ENCODE measurements around the gene PGAM1.

PGAM1 gene

GRCh38 chr10:97381626-97382025 lies 44.4 kb upstream of the PGAM1 start:
- H4K20me1 ChIP-seq (ENCODE audit: insufficient read depth) = no peaks in the 10 kb centered on the region
- TF ChIP-seq CTCF (conservative IDR thresholded peaks at IDR 0.05; ENCODE audit: low read depth, low read length) = no peak
- H3K4me2 ChIP-seq = no peak overlapping the region
- H3K9ac ChIP-seq = no peak overlapping the region
- no peaks in the 10 kb centered on the region for H3K79me2 ChIP-seq (ENCODE audit: insufficient read depth, low read depth)
- no peak overlapping the region for H2AFZ ChIP-seq (ENCODE audit: low read depth)
- H3K27ac ChIP-seq = no peak overlapping the region
- H3K4me1 ChIP-seq (ENCODE audit: low read depth, poor library complexity, severe bottlenecking) = no peaks in the 10 kb centered on the region
- H3K4me3 ChIP-seq (IDR thresholded peaks at IDR 0.05; ENCODE audit: insufficient read depth, low read depth, low read length) = no peak overlapping the region
- no peaks in the 10 kb centered on the region for H3K27me3 ChIP-seq (ENCODE audit: insufficient read depth, low read depth)
- H3K36me3 ChIP-seq (ENCODE audit: insufficient read depth) = no peaks in the 10 kb centered on the region

GRCh38 chr10:97383159-97383558 lies 42.8 kb upstream of the PGAM1 start:
- Histone ChIP-seq H3K79me2 (ENCODE audit: insufficient read depth, low read depth) (no peaks in the 10 kb centered on the region), H3K4me1 (ENCODE audit: low read depth, poor library complexity, severe bottlenecking) (no peaks in the 10 kb centered on the region), H3K36me3 (ENCODE audit: insufficient read depth) (no peaks in the 10 kb centered on the region; the same call in 1 of the 2 replicates), H3K4me3 (IDR thresholded peaks at IDR 0.05; ENCODE audit: insufficient read depth, low read depth, low read length) (no peak overlapping the region), H2AFZ (ENCODE audit: low read depth) (no peak overlapping the region), H4K20me1 (ENCODE audit: insufficient read depth) (no peaks in the 10 kb centered on the region), H3K9ac (no peak overlapping the region), H3K27me3 (ENCODE audit: insufficient read depth, low read depth) (no peaks in the 10 kb centered on the region), H3K27ac (no peak overlapping the region), H3K4me2 (no peak overlapping the region)
- TF ChIP-seq CTCF (conservative IDR thresholded peaks at IDR 0.05; ENCODE audit: low read depth, low read length) = no peak

GRCh38 chr10:97384156-97384555 lies 41.8 kb upstream of the PGAM1 start:
- H3K9ac ChIP-seq = no peak overlapping the region
- H3K4me2 ChIP-seq = no peak overlapping the region
- TF ChIP-seq CTCF (conservative IDR thresholded peaks at IDR 0.05; ENCODE audit: low read depth, low read length) = no peak
- no peaks in the 10 kb centered on the region; the same call in 1 of the 2 replicates for H3K36me3 ChIP-seq (ENCODE audit: insufficient read depth)
- H3K27ac ChIP-seq = no peak overlapping the region
- no peak overlapping the region for H3K4me3 ChIP-seq (IDR thresholded peaks at IDR 0.05; ENCODE audit: insufficient read depth, low read depth, low read length)
- H3K79me2 ChIP-seq (ENCODE audit: insufficient read depth, low read depth) = no peaks in the 10 kb centered on the region
- no peaks in the 10 kb centered on the region for H3K27me3 ChIP-seq (ENCODE audit: insufficient read depth, low read depth)
- no peaks in the 10 kb centered on the region for H3K4me1 ChIP-seq (ENCODE audit: low read depth, poor library complexity, severe bottlenecking)
- no peak overlapping the region for H2AFZ ChIP-seq (ENCODE audit: low read depth)
- H4K20me1 ChIP-seq (ENCODE audit: insufficient read depth) = no peaks in the 10 kb centered on the region

- H3K9ac ChIP-seq = no peak overlapping the region
- no peak overlapping the region for H3K4me3 ChIP-seq (IDR thresholded peaks at IDR 0.05; ENCODE audit: insufficient read depth, low read depth, low read length)
- H3K4me2 ChIP-seq = no peak overlapping the region
- H3K4me1 ChIP-seq (ENCODE audit: low read depth, poor library complexity, severe bottlenecking) = no peaks in the 10 kb centered on the region
- H3K36me3 ChIP-seq (ENCODE audit: insufficient read depth) = no peaks in the 10 kb centered on the region; the same call in 1 of the 2 replicates
- no peak overlapping the region for H2AFZ ChIP-seq (ENCODE audit: low read depth)
- H3K27ac ChIP-seq = no peak overlapping the region
- no peaks in the 10 kb centered on the region for H3K27me3 ChIP-seq (ENCODE audit: insufficient read depth, low read depth)
- H4K20me1 ChIP-seq (ENCODE audit: insufficient read depth) = no peaks in the 10 kb centered on the region
- no peaks in the 10 kb centered on the region for H3K79me2 ChIP-seq (ENCODE audit: insufficient read depth, low read depth)
- no peak for TF ChIP-seq CTCF (conservative IDR thresholded peaks at IDR 0.05; ENCODE audit: low read depth, low read length)
Measured at GRCh38 chr10:97384641-97385040, 41.4 kb upstream of the PGAM1 start.

Data from KMS-11 (cell line).